BJ (cell line): ENCODE data around the gene ASXL2. TPM values are rescaled to one million over a fixed set of nuclear protein-coding genes. Genes with fewer than 3 reads are reported as not detected.

Experiments used
- CTCF ChIA-PET: fragments of 350-600 bp; formaldehyde crosslinking; extraction: SDS; loops from one replicate; lab custom pipeline; 2021; ENCODE audit warnings: antibody characterized with exemption, inconsistent platforms; lab: Yijun Ruan, JAX
- POLR2A ChIA-PET: fragments of 300-600 bp; sonication (Branson Sonifier 250); formaldehyde crosslinking; extraction: SDS; loops from one replicate; lab custom pipeline; 2021; ENCODE audit warnings: antibody characterized with exemption; lab: Charles Lee
- DNase-seq: peaks from one replicate; pipeline ENCODE4 v3.0.0-alpha.2; 2011; ENCODE audit warnings: low read depth
- H3K27me3 ChIP-seq: 2 replicates; pipeline ENCODE4 v1.6.0; 2011; ENCODE audit warnings: low read length; ENCODE audit not compliant: control insufficient read depth, insufficient read depth
- H3K36me3 ChIP-seq: 2 replicates; pipeline ENCODE4 v1.5.1; 2011; ENCODE audit warnings: low read length; ENCODE audit not compliant: control insufficient read depth, insufficient read depth
- H3K4me3 ChIP-seq: 2 replicates; pipeline ENCODE4 v1.5.1; 2011; ENCODE audit warnings: low read depth, mild to moderate bottlenecking, control low read depth, low read length
- polyA plus RNA-seq: library from polyadenylated mRNA; depleted of rRNA; stranded (reverse); fragments of >200 nt; gene quantifications from 2 replicates; pipeline ENCODE4 v1.2.3, GENCODE V29; 2011; rRNA removed
- small RNA-seq: library from RNA; depleted of rRNA; stranded (forward); fragments of <200 nt; gene quantifications from one replicate; pipeline ENCODE3, GENCODE V24; 2012; ENCODE audit warnings: low replicate concordance, low read depth; ENCODE audit not compliant: insufficient read length
- TF ChIP-seq, protein P1 (sequence below): IDR thresholded peaks from 2 replicates; pipeline ENCODE4 v1.5.1; 2011; ENCODE audit warnings: low read depth, mild to moderate bottlenecking, control low read depth, inconsistent platforms, low read length, moderate library complexity; ENCODE audit not compliant: insufficient read depth

ASXL2 gene
- polyA plus RNA-seq, 1 experiment = 11.9 TPM

DNA sequence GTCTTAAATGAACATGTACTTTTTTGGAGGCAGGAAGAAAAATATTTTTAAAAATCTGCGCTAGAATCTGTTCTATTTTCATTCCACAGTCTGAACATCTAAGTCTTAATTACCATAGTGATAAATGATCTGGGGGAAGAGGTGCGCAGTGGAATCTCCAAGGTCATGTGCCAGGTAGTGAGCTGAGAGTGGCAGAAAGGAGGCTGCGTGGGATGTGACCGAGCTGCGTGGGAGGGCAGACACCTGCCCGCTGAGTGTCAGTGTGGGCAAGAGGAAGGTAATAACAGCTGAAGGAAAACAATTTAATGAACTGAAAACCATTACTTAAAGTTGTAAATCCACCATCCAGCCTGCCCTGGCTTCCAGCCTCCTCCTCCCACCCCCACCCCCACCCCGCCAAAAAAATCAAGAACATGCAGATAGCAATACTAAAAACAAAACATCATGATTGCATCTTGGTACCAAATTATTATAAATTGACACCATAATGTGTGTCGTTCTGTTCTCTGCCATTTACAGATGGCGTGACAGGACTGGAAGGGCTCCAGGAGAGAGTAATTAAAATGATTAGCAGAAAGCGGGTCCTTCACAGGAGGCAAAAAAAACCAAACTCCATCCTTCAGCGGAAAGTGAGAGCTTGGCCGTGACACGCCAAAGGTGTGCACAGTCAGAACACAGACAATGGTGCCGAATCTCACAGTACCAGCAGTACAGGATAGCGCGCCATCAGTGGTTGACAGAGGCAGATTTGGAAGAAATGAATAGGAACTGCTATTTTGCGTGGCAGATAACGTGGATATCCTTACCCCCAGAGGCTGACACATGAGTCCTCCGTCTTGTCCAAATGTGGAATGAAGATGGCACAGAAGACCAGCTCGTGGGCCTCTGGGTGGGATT, 193.5 kb downstream of the ASXL2 start:
- H3K27me3 ChIP-seq = no peaks in the 10 kb centered on the region
- TF ChIP-seq, protein P1, sequence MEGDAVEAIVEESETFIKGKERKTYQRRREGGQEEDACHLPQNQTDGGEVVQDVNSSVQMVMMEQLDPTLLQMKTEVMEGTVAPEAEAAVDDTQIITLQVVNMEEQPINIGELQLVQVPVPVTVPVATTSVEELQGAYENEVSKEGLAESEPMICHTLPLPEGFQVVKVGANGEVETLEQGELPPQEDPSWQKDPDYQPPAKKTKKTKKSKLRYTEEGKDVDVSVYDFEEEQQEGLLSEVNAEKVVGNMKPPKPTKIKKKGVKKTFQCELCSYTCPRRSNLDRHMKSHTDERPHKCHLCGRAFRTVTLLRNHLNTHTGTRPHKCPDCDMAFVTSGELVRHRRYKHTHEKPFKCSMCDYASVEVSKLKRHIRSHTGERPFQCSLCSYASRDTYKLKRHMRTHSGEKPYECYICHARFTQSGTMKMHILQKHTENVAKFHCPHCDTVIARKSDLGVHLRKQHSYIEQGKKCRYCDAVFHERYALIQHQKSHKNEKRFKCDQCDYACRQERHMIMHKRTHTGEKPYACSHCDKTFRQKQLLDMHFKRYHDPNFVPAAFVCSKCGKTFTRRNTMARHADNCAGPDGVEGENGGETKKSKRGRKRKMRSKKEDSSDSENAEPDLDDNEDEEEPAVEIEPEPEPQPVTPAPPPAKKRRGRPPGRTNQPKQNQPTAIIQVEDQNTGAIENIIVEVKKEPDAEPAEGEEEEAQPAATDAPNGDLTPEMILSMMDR = no peak
- no peaks in the 10 kb centered on the region for H3K36me3 ChIP-seq
- no peak overlapping the region for H3K4me3 ChIP-seq
- CTCF ChIA-PET = interaction anchor here (3.1 kb wide), 1 partner anchor 14 kb away, joined by 29 read pairs; no protein-coding TSS in a partner anchor
- no peak for DNase-seq
- POLR2A ChIA-PET = no interaction called here

Small RNA genes lying within 50 kb of the gene (small RNA-seq; reads per million reads assigned to genes)
- gene NDUFB4P4 = not detected
- not detected for gene RF00019

Other genes with a start within 250 kb of the ASXL2 start
- 7.7 and 9.2 TPM in 2 replicates for gene DTNB, start 204.9 kb downstream of the ASXL2 start, polyA plus RNA-seq
- gene KIF3C, start 104.0 kb upstream of the ASXL2 start, polyA plus RNA-seq = 6.6 and 7.0 TPM in 2 replicates
- gene RAB10, start 155.6 kb upstream of the ASXL2 start, polyA plus RNA-seq = 50.5 and 98.1 TPM in 2 replicates